ENCODE measurements around the gene EPC2.
"Not testable (repeated sequence)": the region's sequence is repeated elsewhere in the genome, so short reads cannot be mapped to it uniquely, and the experiment has no call there.

The EPC2 gene

GRCh38 chr2:148681443-148681842 is 36.9 kb downstream of the EPC2 start:
- Histone ChIP-seq H3K9ac (ENCODE audit: low read depth, low read length) (no peak overlapping the region), H3K9me3 (ENCODE audit: insufficient read depth, low read depth, low read length) (no peaks in the 10 kb centered on the region), H3K4me3 (ENCODE audit: low read length) (no peak overlapping the region), H3K27me3 (ENCODE audit: insufficient read depth, low read length) (no peaks in the 10 kb centered on the region), H3K27ac (ENCODE audit: low read length) (no peak overlapping the region), H3K36me3 (ENCODE audit: insufficient read depth, low read depth, low read length) (no peaks in the 10 kb centered on the region), H3K4me1 (ENCODE audit: insufficient read depth, low read length) (peaks cover 2% of the 10 kb centered on the region; the same call in 1 of the 2 replicates)

GRCh38 chr2:148681862-148682261 is 37.3 kb downstream of the EPC2 start:
- H3K4me1 ChIP-seq (ENCODE audit: insufficient read depth, low read length); H3K9me3 ChIP-seq (ENCODE audit: insufficient read depth, low read depth, low read length); H3K4me3 ChIP-seq (ENCODE audit: low read length): not testable (repeated sequence)

GRCh38 chr2:148684507-148684906 is 40.0 kb downstream of the EPC2 start:
- H3K27me3 ChIP-seq (ENCODE audit: insufficient read depth, low read length) = no peaks in the 10 kb centered on the region
- H3K9me3 ChIP-seq (ENCODE audit: insufficient read depth, low read depth, low read length) = no peaks in the 10 kb centered on the region
- no peaks in the 10 kb centered on the region for H3K36me3 ChIP-seq (ENCODE audit: insufficient read depth, low read depth, low read length)
- no peak overlapping the region for H3K9ac ChIP-seq (ENCODE audit: low read depth, low read length)
- H3K4me3 ChIP-seq (ENCODE audit: low read length) = no peak overlapping the region
- no peaks in the 10 kb centered on the region for H3K4me1 ChIP-seq (ENCODE audit: insufficient read depth, low read length)
- H3K27ac ChIP-seq (ENCODE audit: low read length) = no peak overlapping the region

More at GRCh38 chr2:148681862-148682261, 37.3 kb downstream of the EPC2 start:
- not testable (repeated sequence) for H3K9ac ChIP-seq (ENCODE audit: low read depth, low read length); H3K36me3 ChIP-seq (ENCODE audit: insufficient read depth, low read depth, low read length); H3K27ac ChIP-seq (ENCODE audit: low read length); H3K27me3 ChIP-seq (ENCODE audit: insufficient read depth, low read length)

GRCh38 chr2:148687543-148687942 is 43.0 kb downstream of the EPC2 start:
- Histone ChIP-seq H3K36me3 (ENCODE audit: insufficient read depth, low read depth, low read length) (peaks cover 13% of the 10 kb centered on the region; the same call in 1 of the 2 replicates), H3K9me3 (ENCODE audit: insufficient read depth, low read depth, low read length) (no peaks in the 10 kb centered on the region), H3K4me1 (ENCODE audit: insufficient read depth, low read length) (no peaks in the 10 kb centered on the region), H3K27me3 (ENCODE audit: insufficient read depth, low read length) (no peaks in the 10 kb centered on the region), H3K27ac (ENCODE audit: low read length) (no peak overlapping the region), H3K9ac (ENCODE audit: low read depth, low read length) (no peak overlapping the region), H3K4me3 (ENCODE audit: low read length) (no peak overlapping the region)

- H3K36me3 ChIP-seq (ENCODE audit: insufficient read depth, low read depth, low read length) = peaks cover 13% of the 10 kb centered on the region; the same call in 1 of the 2 replicates
- H3K27me3 ChIP-seq (ENCODE audit: insufficient read depth, low read length); H3K9ac ChIP-seq (ENCODE audit: low read depth, low read length); H3K9me3 ChIP-seq (ENCODE audit: insufficient read depth, low read depth, low read length); H3K4me3 ChIP-seq (ENCODE audit: low read length); H3K27ac ChIP-seq (ENCODE audit: low read length); H3K4me1 ChIP-seq (ENCODE audit: insufficient read depth, low read length): not testable (repeated sequence)
These were observed 43.5 kb downstream of the EPC2 start for GRCh38 chr2:148688011-148688410.

GRCh38 chr2:148696985-148697384 is 52.4 kb downstream of the EPC2 start:
- no peaks in the 10 kb centered on the region for H3K27me3 ChIP-seq (ENCODE audit: insufficient read depth, low read length)
- peaks cover 25% of the 10 kb centered on the region; the same call in 1 of the 2 replicates for H3K36me3 ChIP-seq (ENCODE audit: insufficient read depth, low read depth, low read length)
- no peak overlapping the region for H3K4me3 ChIP-seq (ENCODE audit: low read length)

GRCh38 chr2:148699830-148700229 is 55.3 kb downstream of the EPC2 start:
- H3K4me1 ChIP-seq (ENCODE audit: insufficient read depth, low read length) = no peaks in the 10 kb centered on the region
- peaks cover 14% of the 10 kb centered on the region; the same call in 1 of the 2 replicates for H3K36me3 ChIP-seq (ENCODE audit: insufficient read depth, low read depth, low read length)
- H3K27me3 ChIP-seq (ENCODE audit: insufficient read depth, low read length) = no peaks in the 10 kb centered on the region
- H3K4me3 ChIP-seq (ENCODE audit: low read length) = no peak overlapping the region
- no peak overlapping the region for H3K9ac ChIP-seq (ENCODE audit: low read depth, low read length)
- H3K27ac ChIP-seq (ENCODE audit: low read length) = no peak overlapping the region
- peaks cover 21% of the 10 kb centered on the region for H3K9me3 ChIP-seq (ENCODE audit: insufficient read depth, low read depth, low read length)

More at GRCh38 chr2:148696985-148697384, 52.4 kb downstream of the EPC2 start:
- H3K9ac ChIP-seq (ENCODE audit: low read depth, low read length) = no peak overlapping the region
- no peak overlapping the region for H3K27ac ChIP-seq (ENCODE audit: low read length)
- H3K9me3 ChIP-seq (ENCODE audit: insufficient read depth, low read depth, low read length) = peaks cover 21% of the 10 kb centered on the region
- no peaks in the 10 kb centered on the region for H3K4me1 ChIP-seq (ENCODE audit: insufficient read depth, low read length)

- H3K27ac ChIP-seq (ENCODE audit: low read length) = no peak overlapping the region
- no peak overlapping the region for H3K4me3 ChIP-seq (ENCODE audit: low read length)
- H3K9me3 ChIP-seq (ENCODE audit: insufficient read depth, low read depth, low read length) = peaks cover 21% of the 10 kb centered on the region
- H3K9ac ChIP-seq (ENCODE audit: low read depth, low read length) = no peak overlapping the region
- peaks cover 10% of the 10 kb centered on the region; the same call in 1 of the 2 replicates for H3K36me3 ChIP-seq (ENCODE audit: insufficient read depth, low read depth, low read length)
- H3K4me1 ChIP-seq (ENCODE audit: insufficient read depth, low read length) = no peaks in the 10 kb centered on the region
- no peaks in the 10 kb centered on the region for H3K27me3 ChIP-seq (ENCODE audit: insufficient read depth, low read length)
These were observed 56.5 kb downstream of the EPC2 start for GRCh38 chr2:148701039-148701438.

- Histone ChIP-seq H3K4me1 (ENCODE audit: insufficient read depth, low read length) (no peaks in the 10 kb centered on the region), H3K9me3 (ENCODE audit: insufficient read depth, low read depth, low read length) (peaks cover 21% of the 10 kb centered on the region), H3K27ac (ENCODE audit: low read length) (no peak overlapping the region), H3K4me3 (ENCODE audit: low read length) (no peak overlapping the region), H3K36me3 (ENCODE audit: insufficient read depth, low read depth, low read length) (peaks cover 11% of the 10 kb centered on the region; the same call in 1 of the 2 replicates), H3K27me3 (ENCODE audit: insufficient read depth, low read length) (no peaks in the 10 kb centered on the region), H3K9ac (ENCODE audit: low read depth, low read length) (no peak overlapping the region)
These were observed 57.3 kb downstream of the EPC2 start for GRCh38 chr2:148701877-148702276.

- peaks cover 21% of the 10 kb centered on the region for H3K9me3 ChIP-seq (ENCODE audit: insufficient read depth, low read depth, low read length)
- H3K4me1 ChIP-seq (ENCODE audit: insufficient read depth, low read length) = no peaks in the 10 kb centered on the region
- H3K4me3 ChIP-seq (ENCODE audit: low read length) = no peak overlapping the region
- H3K27me3 ChIP-seq (ENCODE audit: insufficient read depth, low read length) = no peaks in the 10 kb centered on the region
- H3K36me3 ChIP-seq (ENCODE audit: insufficient read depth, low read depth, low read length) = peaks cover 11% of the 10 kb centered on the region; the same call in 1 of the 2 replicates
- H3K27ac ChIP-seq (ENCODE audit: low read length) = no peak overlapping the region
- H3K9ac ChIP-seq (ENCODE audit: low read depth, low read length) = no peak overlapping the region
These were observed 57.9 kb downstream of the EPC2 start for GRCh38 chr2:148702475-148702874.

GRCh38 chr2:148704247-148704646 is 59.7 kb downstream of the EPC2 start:
- Histone ChIP-seq H3K36me3 (ENCODE audit: insufficient read depth, low read depth, low read length) (peaks cover 9% of the 10 kb centered on the region; the same call in 1 of the 2 replicates), H3K9me3 (ENCODE audit: insufficient read depth, low read depth, low read length) (peaks cover 18% of the 10 kb centered on the region), H3K4me3 (ENCODE audit: low read length) (no peak overlapping the region), H3K27ac (ENCODE audit: low read length) (no peak overlapping the region), H3K4me1 (ENCODE audit: insufficient read depth, low read length) (no peaks in the 10 kb centered on the region), H3K9ac (ENCODE audit: low read depth, low read length) (no peak overlapping the region), H3K27me3 (ENCODE audit: insufficient read depth, low read length) (no peaks in the 10 kb centered on the region)

GRCh38 chr2:148716378-148716920 is 71.9 kb downstream of the EPC2 start:
- H3K27me3 ChIP-seq (ENCODE audit: insufficient read depth, low read length) = no peaks in the 10 kb centered on the region
- H3K27ac ChIP-seq (ENCODE audit: low read length) = no peak overlapping the region
- no peaks in the 10 kb centered on the region; the same call in none of the 2 replicates for H3K4me1 ChIP-seq (ENCODE audit: insufficient read depth, low read length)
- H3K9ac ChIP-seq (ENCODE audit: low read depth, low read length) = no peak overlapping the region
- no peak overlapping the region for H3K4me3 ChIP-seq (ENCODE audit: low read length)
- no peaks in the 10 kb centered on the region for H3K9me3 ChIP-seq (ENCODE audit: insufficient read depth, low read depth, low read length)
- no peaks in the 10 kb centered on the region for H3K36me3 ChIP-seq (ENCODE audit: insufficient read depth, low read depth, low read length)
